Fibroblast of skin of left biceps (primary cell): ENCODE results near the gene CRTC1.
"Not testable (repeated sequence)": the region's sequence is repeated elsewhere in the genome, so short reads cannot be mapped to it uniquely, and the experiment has no call there.

Source experiments
- DNase-seq, 2 experiments: peaks; one replicate each; pipeline ENCODE4 v3.0.0-alpha.2; 2013; ENCODE audit warnings: low read depth in 2 of 2

CRTC1 gene

DNA sequence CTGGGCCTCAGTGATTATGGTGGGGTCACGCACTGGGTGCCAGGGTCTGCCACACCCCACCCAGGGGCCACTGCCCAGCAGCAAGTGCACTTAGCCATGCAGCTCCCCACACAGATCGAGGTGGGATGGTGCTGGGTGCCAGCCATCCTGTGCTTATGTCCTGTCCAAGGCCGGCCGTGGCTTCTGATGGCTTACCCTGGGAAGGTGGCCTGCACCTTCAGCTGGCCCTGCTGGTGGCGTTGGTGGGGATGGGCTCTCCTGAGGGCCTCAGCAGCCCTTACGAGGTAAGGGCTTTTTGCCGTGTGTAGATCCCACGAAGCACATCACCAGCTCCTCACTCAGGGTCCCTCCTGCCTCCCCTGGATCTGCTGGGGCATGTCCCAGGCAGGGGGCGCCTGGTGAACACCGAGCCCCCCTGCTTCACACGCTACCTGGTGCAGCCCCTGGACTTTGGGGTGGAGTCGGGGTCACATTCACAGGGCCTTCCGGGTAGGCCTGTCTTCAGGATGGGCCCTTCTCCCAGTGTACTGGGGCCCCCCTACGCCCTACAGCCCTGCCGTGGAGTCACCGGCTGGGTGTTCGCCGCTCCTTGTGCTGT, 46.6 kb downstream of the CRTC1 start:
- DNase-seq = no peak

DNA sequence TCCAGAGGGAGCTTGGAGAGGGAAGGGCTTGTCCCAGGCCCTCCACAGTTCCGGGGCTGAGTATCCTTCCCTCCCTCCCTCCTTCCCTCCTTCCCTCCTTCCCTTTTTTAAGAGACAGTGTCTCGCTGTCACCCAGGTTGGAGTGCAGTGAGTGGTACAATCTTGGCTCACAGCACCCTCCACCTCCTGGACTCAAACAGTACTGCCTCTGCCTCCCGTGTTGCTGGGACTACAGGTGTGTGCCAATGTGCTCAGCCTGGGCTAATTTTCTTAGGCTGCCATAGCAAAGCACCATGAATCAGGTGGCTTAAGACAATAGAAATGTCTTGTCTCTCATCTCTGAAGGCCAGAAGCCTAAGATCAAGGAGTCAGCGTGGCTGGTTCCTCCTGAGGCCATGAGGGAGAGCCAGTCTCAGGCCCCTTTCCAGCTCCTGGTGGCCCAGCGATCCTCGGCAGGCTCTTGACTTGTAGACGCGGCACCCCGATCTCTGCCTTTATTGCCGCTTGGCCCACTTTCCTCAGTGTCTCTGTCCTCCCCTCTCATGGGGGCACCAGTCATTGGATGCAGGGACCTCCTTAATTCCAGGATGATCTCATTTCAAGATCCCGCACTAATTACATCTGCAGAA, 47.5 kb downstream of the CRTC1 start:
- DNase-seq = no peak

DNA sequence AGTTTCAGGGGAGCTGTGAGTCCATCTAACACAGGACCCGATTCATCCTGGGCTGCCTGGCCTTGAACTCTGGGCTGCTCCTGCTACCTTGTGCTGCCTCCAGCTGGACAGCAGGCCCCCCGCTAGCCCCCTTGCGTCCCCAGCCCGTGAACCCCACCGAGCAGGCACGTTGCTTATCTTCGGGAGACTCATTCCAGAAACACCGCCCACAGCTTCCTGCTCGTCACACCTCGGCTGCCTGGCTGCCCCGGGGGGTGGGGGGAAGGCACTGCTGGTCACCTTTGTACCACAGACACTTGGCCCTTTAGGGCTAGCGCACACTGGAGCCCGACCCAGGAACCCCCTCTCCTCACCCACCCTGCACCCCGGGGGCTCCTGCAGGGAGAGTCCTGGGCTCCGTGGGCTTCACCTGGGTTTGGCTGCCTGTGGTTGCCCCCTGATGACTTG, 48.1 kb downstream of the CRTC1 start:
- no peak for DNase-seq

DNA sequence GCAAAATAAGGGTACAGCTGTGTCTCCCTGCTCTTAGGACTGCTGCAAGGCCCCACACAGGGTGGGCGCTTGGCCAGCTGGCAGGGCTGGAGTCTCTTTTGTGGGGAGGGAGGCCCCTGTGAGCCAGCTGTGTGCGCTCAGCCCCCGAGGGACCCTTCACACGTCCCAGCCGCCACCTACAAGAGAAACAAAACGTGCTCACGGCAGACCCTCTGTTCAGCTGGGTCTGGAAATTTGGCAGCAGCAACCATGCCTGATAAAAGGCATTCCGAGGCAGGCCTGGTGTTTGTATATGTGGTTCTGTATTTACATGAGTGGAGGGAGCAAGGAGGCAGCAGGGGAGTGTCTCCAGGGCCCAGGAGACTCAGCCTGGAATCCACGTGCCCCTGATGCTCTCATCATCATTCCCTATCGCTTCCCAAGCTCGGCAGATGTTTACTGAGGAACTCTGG, 49.7 kb downstream of the CRTC1 start:
- peak; percentile 24 to 28 for DNase-seq

DNA sequence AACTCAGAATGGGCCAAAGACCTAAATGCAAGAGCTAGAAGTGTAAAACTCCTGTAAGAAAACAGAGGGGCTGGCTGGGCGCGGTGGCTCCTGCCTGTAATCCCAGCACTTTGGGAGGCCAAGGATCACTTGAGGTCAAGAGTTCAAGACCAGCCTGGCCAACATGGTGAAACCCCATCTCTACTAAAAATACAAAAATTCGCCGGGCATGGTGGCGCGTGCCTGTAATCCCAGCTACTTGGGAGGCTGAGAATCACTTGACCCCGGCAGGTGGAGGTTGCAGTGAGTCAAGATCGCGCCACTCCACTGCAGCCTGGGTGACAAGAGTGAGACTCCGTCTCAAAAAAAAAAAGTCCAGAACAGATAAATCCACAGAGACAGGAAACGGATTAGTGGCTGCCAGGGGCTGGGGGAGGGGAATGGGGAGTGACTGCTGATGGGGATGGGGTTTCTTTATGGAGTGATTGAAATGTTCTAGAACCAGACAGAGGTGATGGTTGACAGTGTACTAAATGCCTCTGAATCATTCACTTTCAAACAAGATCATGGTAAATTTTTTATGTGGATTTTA, 50.4 kb downstream of the CRTC1 start:
- DNase-seq = not testable (repeated sequence)

DNA sequence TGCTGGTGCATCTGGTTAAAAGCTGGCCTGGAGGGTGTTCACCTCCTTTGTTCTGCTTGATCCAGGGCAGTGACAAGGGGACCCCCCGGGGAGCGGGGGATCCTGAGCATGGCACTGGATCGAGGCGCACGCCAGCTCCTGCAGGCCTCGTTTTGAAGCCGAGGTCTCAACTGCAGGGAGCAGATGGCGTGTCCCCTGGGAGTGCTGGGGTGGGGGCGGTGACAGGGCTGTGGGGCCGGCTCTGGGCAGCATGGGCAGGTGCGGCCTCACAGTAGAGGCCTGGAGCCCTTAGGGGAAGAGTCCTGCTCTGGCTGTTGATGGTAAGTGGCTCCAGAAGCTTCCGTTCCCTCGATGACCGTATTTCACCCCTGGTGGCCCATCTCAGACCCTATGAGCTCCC, 51.8 kb downstream of the CRTC1 start:
- DNase-seq = no peak

DNA sequence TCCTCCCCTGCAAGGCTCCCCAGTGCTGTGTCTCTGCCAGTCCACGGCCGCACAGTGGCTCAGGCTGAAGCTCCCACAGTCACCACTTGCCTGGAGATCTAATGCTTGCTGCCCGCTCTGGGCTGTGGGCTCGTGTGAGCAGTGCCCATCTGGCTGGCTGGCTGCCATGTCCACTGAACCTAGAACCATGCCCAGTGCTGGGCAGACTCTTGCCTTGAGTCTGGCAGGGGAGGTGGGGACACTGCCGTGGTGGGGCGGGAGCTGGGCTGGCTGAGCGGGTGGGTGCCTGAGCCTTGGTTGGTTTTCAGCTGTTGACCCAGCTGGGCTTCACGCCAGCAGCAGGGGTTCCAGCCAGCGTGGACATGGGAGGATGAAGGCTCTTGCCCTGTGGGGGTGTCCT, 52.3 kb downstream of the CRTC1 start:
- no peak for DNase-seq

DNA sequence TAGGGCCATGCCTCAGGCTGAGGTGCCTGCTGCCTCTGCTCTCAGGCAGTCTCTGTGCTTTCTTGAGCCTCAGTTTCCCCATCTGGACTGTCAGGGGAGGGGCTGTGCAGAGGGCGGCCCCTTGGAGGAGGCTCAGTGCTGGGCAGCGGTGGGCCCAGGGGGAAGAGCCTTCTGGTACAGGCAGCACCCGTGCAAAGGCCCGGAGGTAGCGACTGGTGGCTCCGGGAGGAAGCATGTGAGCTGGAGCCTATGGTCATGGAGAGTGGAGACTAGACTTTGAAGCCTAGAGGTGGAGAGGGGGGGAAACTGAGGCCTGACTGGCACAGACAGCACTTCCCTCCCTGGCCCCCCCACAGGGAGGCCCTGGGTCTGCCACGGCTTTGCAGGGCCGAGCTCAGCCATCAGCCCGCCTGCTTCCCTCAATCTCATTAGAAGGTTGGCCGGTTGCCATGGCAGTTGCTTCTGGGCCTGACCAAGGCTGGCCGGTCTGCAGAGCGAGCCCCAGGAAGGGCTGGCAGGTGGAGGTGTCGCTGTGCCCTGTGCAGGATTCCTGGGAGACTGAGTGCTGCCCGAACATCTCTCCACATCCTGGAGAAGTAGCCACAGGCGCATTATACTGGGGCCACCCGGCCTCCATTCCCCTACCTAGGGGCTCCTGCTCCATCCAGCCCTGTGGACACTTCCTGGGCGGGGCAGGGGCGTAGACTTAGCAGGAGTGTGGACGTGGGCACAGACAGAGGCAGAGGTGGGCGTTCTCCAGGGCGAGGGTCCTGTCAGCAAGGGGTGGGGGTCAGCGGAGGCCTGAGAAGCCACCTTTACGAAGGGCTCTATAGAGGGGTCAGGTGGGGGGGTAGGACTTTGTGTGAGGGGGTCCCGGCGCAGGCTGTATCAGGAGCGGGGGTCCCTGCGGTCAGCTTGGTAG, 53.2 kb downstream of the CRTC1 start:
- DNase-seq = no peak

DNA sequence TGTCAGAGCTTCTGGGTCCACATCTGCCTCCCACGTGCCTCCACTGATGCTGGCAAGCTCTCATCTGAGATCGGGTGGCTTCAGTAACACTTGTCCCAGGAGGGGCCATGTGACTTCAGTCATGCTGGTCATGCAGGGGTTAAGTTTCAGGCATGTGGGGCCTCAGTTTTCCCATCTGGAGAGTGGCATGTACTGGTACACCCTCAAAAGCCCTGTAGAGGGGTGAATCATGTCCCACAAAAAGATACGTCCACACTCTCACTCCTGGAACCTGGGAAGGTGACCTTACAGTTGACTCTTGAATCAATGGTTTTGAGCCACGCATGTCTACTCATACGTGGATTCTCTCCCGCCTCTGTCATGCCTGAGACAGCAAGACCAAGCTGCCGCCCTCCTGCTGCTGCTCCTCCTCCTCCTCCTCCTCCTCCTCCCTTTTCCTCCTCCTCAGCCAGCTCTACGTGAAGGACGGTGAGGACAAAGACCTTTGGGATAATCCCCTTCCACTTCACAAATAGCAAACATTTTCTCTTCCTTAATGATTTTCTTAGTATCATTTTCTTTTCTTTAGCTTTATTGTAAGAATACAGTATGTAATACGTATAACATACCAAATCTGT, 54.0 kb downstream of the CRTC1 start:
- no peak for DNase-seq

DNA sequence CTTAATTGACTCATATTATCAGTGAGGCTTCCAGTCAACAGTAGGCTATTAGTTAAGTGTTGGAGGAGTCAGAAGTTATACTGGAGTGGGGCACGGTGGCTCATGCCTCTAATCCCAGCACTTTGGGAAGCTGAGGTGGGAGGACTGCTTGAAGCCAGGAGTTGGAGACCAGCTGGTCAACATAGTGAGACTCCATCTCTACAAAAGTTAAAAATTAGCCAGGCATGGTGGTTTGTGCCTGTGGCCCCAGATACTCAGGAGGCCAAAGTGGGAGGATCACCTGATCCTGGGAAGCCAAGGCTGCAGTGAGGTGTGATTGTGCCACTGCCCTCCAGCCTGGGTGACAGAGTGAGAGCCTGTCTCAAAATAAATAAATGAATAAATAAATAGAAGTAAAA, 54.5 kb downstream of the CRTC1 start:
- DNase-seq = no peak

DNA sequence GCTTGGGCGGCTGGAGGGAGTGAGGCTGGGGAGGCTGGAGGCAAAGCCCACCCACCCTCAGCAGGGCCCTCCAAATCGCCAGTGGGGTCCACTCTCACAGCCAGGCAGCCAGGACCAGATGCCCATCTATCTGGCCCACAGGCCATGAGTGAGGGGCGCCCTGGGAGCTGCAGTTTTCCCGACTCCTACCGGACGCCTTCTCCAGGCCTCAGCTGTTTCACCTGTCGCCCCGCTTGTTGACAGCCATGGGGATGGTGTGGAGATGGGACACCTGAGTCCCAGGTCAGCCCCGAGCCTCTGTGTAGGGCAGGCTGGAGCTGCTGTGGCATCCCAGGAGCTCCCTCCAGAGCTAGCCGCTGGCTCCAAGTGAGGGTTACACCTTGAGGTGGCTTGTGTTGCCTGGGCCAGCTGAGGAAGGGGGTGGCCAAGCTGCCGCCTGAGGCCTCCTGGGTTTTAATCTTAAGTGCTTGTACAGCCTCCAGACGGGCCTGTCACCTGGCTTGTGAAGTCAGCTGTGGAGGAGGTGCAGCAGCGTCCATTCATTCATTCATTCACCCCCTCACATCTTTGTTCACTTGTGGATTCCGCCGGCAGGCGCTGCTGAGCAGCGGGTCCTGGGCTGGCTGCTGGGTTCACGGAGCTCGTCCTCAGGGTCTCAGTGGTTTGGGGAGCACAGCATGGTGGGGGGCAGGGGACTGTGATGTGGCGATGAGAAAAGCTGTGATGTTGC, 55.6 kb downstream of the CRTC1 start:
- no peak for DNase-seq

DNA sequence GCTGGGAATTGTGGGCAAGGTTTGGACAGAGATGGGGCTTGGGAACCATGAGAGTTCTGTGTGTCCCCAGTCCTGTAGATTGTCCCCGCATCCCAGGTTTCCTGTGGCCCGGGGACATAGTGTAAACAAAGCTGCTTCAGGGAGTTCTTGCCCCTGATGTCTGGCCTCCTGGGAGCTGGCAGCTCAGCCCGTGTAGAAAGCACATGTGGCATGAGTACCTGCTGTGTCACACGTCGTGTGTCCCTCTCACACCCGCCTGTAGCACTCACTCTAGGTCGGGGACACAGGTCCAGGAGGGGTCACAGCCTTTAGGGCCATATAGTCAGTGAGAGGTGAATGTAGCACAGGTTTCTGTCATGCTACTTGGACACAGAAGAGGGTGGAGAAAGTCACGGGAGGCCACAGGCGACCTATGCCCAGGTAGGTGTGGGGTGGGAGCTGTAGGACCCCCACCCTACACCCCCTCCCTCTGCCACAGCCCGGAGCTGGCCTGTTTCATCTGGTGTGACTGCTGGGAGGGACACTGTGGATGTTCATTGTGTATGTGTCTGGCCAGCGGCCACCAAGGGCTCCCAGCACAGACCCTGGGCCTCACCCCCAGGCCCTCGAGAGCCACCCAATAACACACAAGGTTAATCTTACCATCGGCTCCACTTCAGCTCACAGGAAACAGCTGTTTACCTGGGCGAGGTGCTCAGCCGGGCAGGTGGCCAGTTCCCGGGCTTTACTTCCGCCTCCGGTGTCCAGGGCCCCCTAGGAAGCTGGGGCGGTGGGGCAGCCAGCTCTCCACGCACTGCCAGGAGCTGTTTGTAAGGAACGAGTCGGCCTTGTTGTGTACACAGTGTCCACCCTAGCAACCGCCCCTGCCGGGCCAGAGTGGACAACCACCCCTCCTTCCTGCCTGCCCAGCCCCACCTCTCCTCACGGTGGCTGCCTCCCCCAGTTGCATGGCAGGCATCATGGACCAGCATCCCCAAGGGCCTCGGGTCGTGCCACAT, 57.9 kb downstream of the CRTC1 start:
- no peak for DNase-seq

DNA sequence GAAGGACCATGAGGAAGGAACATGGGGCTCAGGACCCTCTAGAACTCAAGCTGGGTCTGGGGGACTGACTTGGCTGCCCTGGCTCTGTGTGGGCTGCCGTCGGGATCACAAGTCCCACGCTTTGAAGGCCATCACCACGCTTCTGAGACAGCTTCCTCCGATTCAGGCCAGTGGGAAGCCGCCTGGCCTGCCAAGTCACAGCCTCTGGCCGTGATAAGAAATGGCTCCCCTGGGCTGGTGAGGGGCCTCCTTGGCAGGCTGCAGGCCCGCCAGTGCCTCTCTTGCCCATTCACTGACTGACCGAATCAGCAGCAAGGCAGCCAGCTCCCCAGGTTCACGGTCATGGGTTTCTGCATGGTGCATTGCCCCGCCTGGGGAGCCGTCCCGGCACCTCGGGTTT, 58.8 kb downstream of the CRTC1 start:
- no peak for DNase-seq

DNA sequence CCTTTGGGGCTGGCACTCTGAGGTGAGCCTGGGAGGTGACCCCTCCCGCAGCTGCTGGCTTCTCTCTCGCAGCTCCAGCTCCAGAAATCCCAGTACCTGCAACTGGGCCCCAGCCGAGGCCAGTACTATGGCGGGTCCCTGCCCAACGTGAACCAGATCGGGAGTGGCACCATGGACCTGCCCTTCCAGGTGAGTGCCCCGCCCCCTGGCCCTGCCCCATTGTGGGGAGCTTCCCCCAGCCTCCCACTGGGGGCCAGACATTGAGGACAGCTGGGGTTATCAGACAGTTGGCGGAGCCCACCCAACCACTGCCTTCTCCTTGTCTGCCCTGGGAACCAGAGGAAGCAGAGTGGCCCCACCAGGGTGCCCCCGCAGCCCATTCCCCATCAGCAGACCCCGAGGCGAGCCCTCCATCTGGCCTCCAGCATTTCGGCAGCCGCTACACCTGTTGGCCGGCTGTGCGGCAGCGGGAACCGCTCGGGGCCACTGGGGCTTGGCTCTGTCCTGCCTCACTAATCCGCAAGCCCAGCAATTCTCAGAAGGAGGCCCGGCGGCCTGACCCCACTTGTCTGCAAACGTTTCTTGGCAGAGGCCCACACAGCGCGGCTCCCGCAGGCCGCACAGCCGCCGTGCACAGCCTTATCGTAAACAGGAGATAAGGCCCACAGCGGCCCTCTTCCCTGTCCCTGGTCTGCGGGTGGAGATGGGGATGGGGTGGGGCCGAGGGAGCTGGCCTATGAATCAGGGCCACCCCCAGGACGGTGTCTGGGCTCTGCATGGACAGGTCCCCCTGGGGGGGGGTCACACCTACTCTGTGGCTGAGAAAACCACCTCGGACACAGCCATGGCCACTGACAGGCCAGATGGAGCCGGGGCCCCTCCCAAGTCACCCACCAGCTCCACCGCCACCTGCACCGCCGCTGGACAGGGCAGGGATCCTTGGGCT, 59.6 kb downstream of the CRTC1 start:
- DNase-seq = no peak

DNA sequence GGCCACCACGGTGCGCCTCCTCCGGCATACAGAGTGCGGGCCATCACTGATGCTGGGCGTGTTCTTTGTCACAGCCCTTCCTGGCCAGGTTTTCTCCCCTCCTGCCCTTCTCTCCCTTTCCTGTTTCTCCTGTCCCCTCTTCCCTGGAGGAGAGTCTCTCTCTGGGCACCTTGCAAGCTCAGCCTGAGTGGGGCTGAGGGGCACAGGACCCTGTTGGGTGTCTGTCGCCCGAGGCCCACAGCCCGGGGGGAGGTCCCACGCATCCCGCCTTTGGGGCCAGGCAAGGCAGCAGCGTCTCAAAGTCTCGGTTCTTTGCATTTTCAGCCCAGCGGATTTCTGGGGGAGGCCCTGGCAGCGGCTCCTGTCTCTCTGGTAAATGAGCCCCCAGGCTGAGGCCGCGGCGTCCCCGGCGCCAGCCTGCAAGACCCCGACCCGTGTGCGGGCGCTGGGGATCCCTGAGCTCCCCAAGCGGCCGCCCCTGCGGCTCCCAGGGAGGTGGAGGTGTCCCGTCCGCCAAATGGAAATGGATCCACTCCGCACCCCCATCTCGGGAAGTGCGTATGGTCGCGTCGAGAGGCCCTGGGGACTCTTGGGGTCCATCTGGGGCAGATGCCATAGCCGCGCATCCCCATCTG, 60.4 kb downstream of the CRTC1 start:
- no peak for DNase-seq

DNA sequence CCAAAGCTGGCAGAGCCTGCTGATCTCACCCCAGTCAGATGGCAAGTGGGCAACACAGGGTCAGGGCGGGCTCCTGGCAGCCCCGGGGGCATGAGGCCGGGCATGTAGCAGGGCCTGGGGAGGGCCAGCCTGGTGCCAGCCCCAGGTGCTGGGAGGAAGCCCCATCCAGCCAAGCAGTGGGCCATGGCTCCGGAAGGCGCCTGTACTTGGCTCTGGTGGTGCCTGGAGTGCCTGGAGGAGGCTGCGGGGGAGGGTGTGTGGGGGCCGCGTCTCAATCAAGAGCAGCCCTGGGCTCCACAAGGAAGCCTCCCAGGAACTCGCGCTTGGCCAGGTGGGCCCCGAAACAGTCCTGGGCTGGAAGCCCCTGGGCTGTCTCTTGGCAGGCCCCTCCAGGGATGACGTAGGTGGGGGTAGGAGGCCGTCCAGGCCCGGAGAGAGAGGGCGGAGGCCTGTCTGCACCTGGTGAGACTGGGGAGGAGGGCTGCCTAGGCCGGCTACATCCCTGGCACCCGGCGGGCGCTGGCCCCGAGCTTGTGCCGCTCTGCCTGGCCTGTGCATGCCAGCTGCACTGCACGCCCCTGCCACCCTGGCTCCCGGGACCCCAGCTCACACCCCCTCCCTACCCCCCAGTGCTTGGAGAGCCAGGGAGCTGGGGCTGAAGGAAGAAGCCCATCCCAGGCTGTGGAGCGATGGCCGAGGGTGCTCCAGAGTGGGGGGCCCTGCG, 61.7 kb downstream of the CRTC1 start:
- no peak for DNase-seq

DNA sequence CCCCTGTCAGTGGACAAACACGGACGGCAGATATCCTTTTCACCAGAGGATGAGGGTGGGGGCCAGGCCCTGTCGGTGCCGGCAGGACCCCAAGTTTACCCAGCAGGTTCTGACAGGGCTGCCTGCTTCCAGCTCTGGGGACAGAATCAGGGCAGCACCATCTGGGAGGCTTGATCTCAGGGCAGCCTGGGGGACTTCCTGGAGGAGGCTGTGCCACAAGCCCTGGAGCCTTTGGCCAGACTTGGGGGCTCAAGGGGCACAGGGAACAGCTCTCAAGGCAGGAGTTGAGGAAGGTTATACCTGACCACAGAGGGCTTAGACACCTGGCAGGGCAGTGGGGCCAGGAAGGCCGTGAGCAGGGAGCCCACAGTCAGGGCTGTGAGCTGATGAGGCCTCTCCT, 62.5 kb downstream of the CRTC1 start:
- DNase-seq = no peak
